A549 (cell line): ENCODE measurements around the gene TAF12. TPM values are rescaled to one million over a fixed set of nuclear protein-coding genes. Genes with fewer than 3 reads are reported as not detected.
"Not testable (repeated sequence)": the region's sequence is repeated elsewhere in the genome, so short reads cannot be mapped to it uniquely, and the experiment has no call there.

ENCODE experiments used
- ATAC-seq, 2 experiments: fragments of 200-7000 bp in 1 of 2; fragments of >200 bp in 1 of 2; cut with Nextera tagmentation in 1 of 2; cut with Tn5 transposase in 1 of 2; 3 replicates each; pipeline versions ENCODE4 v1.8.0 to v1.9.1; 2018 to 2020; ENCODE audit warnings: mild to moderate bottlenecking in 1 of 2, moderate library complexity in 1 of 2
- CTCF ChIA-PET: fragments of 300-600 bp; sonication (Branson Sonifier 250); formaldehyde crosslinking; extraction: SDS; loops from one replicate; lab custom pipeline; 2021; ENCODE audit warnings: antibody characterized with exemption, inconsistent platforms; lab: Yijun Ruan, JAX
- POLR2A ChIA-PET: fragments of 350-600 bp; formaldehyde crosslinking; extraction: SDS; loops from one replicate; lab custom pipeline; 2021; ENCODE audit warnings: antibody characterized with exemption, inconsistent platforms; lab: Yijun Ruan, JAX
- DNase-seq, 2 experiments: peaks; one replicate each; pipeline versions ENCODE4 v3.0.0 to v3.0.0-alpha.2; 2011 to 2016; ENCODE audit warnings: low read depth in 1 of 2, low spot score in 1 of 2
- FAIRE-seq: peaks from 2 replicates; lab custom pipeline; 2011; peaks lifted over from hg19 to GRCh38; lab: Jason Lieb, UNC
- H3K27ac ChIP-seq, 2 experiments: fragments of >200 bp; sonication (Bioruptor Twin); formaldehyde crosslinking; 3 replicates each; pipeline ENCODE4 v1.5.1; 2016 to 2017
- H3K4me1 ChIP-seq: fragments of >200 bp; sonication (Bioruptor Twin); formaldehyde crosslinking; 3 replicates; pipeline ENCODE4 v1.6.1; 2016
- H3K4me2 ChIP-seq: fragments of >200 bp; sonication (Bioruptor Twin); formaldehyde crosslinking; 3 replicates; pipeline ENCODE4 v1.6.1; 2016
- H3K4me3 ChIP-seq: fragments of >200 bp; sonication (Bioruptor Twin); formaldehyde crosslinking; 3 replicates; pipeline ENCODE4 v1.5.1; 2016
- H3K9me3 ChIP-seq: fragments of >200 bp; sonication (Bioruptor Twin); formaldehyde crosslinking; 3 replicates; pipeline ENCODE4 v1.6.1; 2016
- EHF ChIP-seq: fragments of 250-450 bp; sonication (Bioruptor Pico); IDR thresholded peaks from 2 replicates; pipeline ENCODE4 v1.5.0; 2020; ENCODE audit warnings: mild to moderate bottlenecking
- EP300 ChIP-seq, 2 experiments: fragments of >200 bp; sonication (Bioruptor Twin); formaldehyde crosslinking; IDR thresholded peaks; 2 replicates in 1 of 2; 3 replicates in 1 of 2; pipeline ENCODE4 v1.6.1; 2016 to 2017
- ESRRA ChIP-seq: fragments of 150-350 bp; IDR thresholded peaks from 2 replicates; pipeline ENCODE4 v1.6.1; 2014; ENCODE audit warnings: mild to moderate bottlenecking, low read length, borderline replicate concordance
- FOSB ChIP-seq: fragments of 250-450 bp; sonication (Bioruptor Pico); IDR thresholded peaks from 2 replicates; pipeline ENCODE4 v1.5.0; 2020; ENCODE audit warnings: mild to moderate bottlenecking, moderate library complexity
- GATA3 ChIP-seq: IDR thresholded peaks from 2 replicates; pipeline ENCODE4 v1.6.1; 2012; ENCODE audit warnings: borderline replicate concordance
- HOXB5 ChIP-seq: fragments of 250-450 bp; sonication (Bioruptor Pico); IDR thresholded peaks from 2 replicates; pipeline ENCODE4 v1.5.0; 2020; ENCODE audit warnings: mild to moderate bottlenecking, moderate library complexity
- KDM5A ChIP-seq: fragments of 200-600 bp; sonication (generic); IDR thresholded peaks from 2 replicates; pipeline ENCODE4 v1.6.1; 2016; ENCODE audit warnings: antibody characterized with exemption, mild to moderate bottlenecking
- MAZ ChIP-seq: fragments of 150-350 bp; IDR thresholded peaks from 2 replicates; pipeline ENCODE4 v1.6.1; 2014; ENCODE audit warnings: antibody characterized with exemption, low read depth, low read length, borderline replicate concordance
- MYC ChIP-seq: IDR thresholded peaks from 2 replicates; pipeline ENCODE4 v1.6.1; 2012; ENCODE audit warnings: mild to moderate bottlenecking, inconsistent platforms, low read length, improper control_type of control experiment, borderline replicate concordance
- NPAS2 ChIP-seq: fragments of 250-450 bp; sonication (Bioruptor Pico); IDR thresholded peaks from 2 replicates; pipeline ENCODE4 v1.8.0; 2022; ENCODE audit warnings: mild to moderate bottlenecking, moderate library complexity, borderline replicate concordance
- POLR2AphosphoS2 ChIP-seq: conservative IDR thresholded peaks from 2 replicates; pipeline ENCODE4 v1.6.1; 2012; ENCODE audit warnings: low read length, improper control_type of control experiment, inconsistent platforms
- RAD21 ChIP-seq, 2 experiments: fragments of >200 bp in 1 of 2; sonication (Bioruptor Twin) in 1 of 2; formaldehyde crosslinking in 1 of 2; IDR thresholded peaks in 1 of 2; conservative IDR thresholded peaks in 1 of 2; 2 replicates in 1 of 2; 3 replicates in 1 of 2; pipeline ENCODE4 v1.6.1; 2012 to 2018; ENCODE audit warnings: inconsistent platforms in 1 of 2
- SREBF2 ChIP-seq: fragments of 450-650 bp; IDR thresholded peaks from 2 replicates; pipeline ENCODE4 v1.6.1; 2014; ENCODE audit warnings: mild to moderate bottlenecking, moderate library complexity
- TFCP2L1 ChIP-seq: fragments of 250-450 bp; sonication (Bioruptor Pico); IDR thresholded peaks from 2 replicates; pipeline ENCODE4 v1.5.0; 2021; ENCODE audit warnings: mild to moderate bottlenecking
- ZC3H11A ChIP-seq: fragments of 450-650 bp; IDR thresholded peaks from 2 replicates; pipeline ENCODE4 v1.6.1; 2014; ENCODE audit warnings: antibody characterized with exemption, mild to moderate bottlenecking
- ZNF302 ChIP-seq: fragments of 250-450 bp; sonication (Bioruptor Pico); IDR thresholded peaks from 2 replicates; pipeline ENCODE4 v1.9.0; 2021; ENCODE audit warnings: inconsistent platforms, mild to moderate bottlenecking, moderate library complexity
- ZSCAN20 ChIP-seq: fragments of 250-450 bp; sonication (Bioruptor Pico); IDR thresholded peaks from 2 replicates; pipeline ENCODE4 v1.8.0; 2022; ENCODE audit warnings: mild to moderate bottlenecking, moderate library complexity
- WGBS: methylation state at CpG from one replicate; pipeline ENCODE4 v1.1.6; 2017; ENCODE audit errors: missing lambda C conversion rate; 5-methylcytosine and 5-hydroxymethylcytosine counted together
- polyA plus RNA-seq, 4 experiments: library from polyadenylated mRNA; depleted of rRNA in 3 of 4; stranded (reverse); fragments of >200 nt; fragmentation: RNase III in 1 of 4; extraction: RNeasy Plus Mini Kit Qiagen cat#74134 plus additional on column Dnase treatment in 1 of 4; gene quantifications; 2 replicates in 3 of 4; 3 replicates in 1 of 4; pipeline ENCODE4 v1.2.3, GENCODE V29; 2011 to 2017
- TF ChIP-seq, protein P1 (sequence below): IDR thresholded peaks from 2 replicates; pipeline ENCODE4 v1.6.1; 2012
- TF ChIP-seq, protein P2 (sequence below): fragments of >200 bp; sonication (Bioruptor Twin); formaldehyde crosslinking; IDR thresholded peaks from 2 replicates; pipeline ENCODE4 v1.6.1; 2016
- TF ChIP-seq, protein P3 (sequence below): fragments of 200-600 bp; sonication (generic); IDR thresholded peaks from 2 replicates; pipeline ENCODE4 v1.6.1; 2016; ENCODE audit warnings: antibody characterized with exemption, mild to moderate bottlenecking, moderate library complexity
- TF ChIP-seq, protein P4 (sequence below): fragments of 150-350 bp; IDR thresholded peaks from 2 replicates; pipeline ENCODE4 v1.6.1; 2014; ENCODE audit warnings: low read depth, mild to moderate bottlenecking, low read length
- TF ChIP-seq, protein P5 (sequence below): fragments of >200 bp; sonication (Bioruptor Twin); formaldehyde crosslinking; IDR thresholded peaks from 3 replicates; pipeline ENCODE4 v1.6.1; 2016
- TF ChIP-seq, protein P6 (sequence below): fragments of 450-650 bp; IDR thresholded peaks from 2 replicates; pipeline ENCODE4 v1.6.1; 2014; ENCODE audit warnings: antibody characterized with exemption

TAF12 gene
- polyA plus RNA-seq, 2 of the 4 experiments (the other 2 are of a cell fraction) = 15.8 to 38.3 TPM

DNA sequence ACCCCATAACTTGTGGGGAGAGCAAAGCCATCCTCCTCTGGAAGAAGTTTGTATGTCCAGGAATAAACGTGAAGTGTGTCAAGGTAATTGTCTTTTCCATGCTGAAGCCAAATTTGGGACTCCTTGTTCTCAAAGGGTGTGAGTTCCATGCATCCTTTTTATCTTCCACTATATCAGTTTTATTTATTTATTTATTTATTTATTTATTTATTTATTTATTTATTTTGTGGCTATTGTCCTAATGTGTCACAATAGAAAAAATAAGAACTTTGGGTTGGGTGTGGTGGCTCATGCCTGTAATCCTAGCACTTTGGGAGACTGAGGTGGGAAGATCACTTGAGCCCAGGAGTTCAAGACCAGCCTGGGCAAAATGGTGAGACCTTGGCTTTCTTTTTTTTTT, 48.8 kb upstream of the TAF12 start:
- H3K4me3 ChIP-seq, H3K27ac ChIP-seq, FAIRE-seq, H3K4me1 ChIP-seq, ATAC-seq, CTCF ChIA-PET, DNase-seq, H3K9me3 ChIP-seq, H3K4me2 ChIP-seq, POLR2A ChIA-PET: not testable (repeated sequence)
- TF ChIP-seq ZC3H11A = peak; percentile 86
- WGBS = 76% methylated on average over 1 of the region's 1 CpG

DNA sequence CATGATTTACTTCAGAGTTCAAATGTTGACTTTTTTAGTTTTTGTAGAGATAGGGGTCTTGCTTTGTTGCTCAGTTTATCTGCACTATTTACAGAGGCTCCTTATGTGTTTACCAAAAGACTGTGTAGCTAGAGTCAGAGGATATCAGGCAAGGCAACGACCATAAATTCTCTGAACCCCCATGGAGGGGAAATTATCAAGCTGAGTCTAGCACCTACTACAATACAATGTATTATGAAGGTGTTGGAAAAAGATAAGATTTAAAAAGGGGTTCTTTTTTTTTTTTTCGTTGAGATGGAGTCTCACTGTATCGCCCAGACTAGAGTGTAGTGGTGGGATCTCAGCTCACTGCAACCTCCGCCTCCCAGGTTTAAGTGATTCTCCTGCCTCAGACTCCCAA, 42.1 kb upstream of the TAF12 start:
- TF ChIP-seq POLR2AphosphoS2 = no peak
- TF ChIP-seq, protein P1, sequence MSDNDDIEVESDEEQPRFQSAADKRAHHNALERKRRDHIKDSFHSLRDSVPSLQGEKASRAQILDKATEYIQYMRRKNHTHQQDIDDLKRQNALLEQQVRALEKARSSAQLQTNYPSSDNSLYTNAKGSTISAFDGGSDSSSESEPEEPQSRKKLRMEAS = no peak
- ChIA-PET POLR2A (no interaction called here), CTCF (interaction anchor here (0.5 to 1.2 kb wide), 3 partner anchors 9 to 511 kb away, joined by 3 to 4 read pairs (median 3); no protein-coding TSS in a partner anchor)
- no peak for DNase-seq
- no peak for ATAC-seq
- Histone ChIP-seq H3K4me1 (no peaks in the 10 kb centered on the region), H3K27ac (no peak overlapping the region), H3K4me3 (no peak overlapping the region), H3K9me3 (no peaks in the 10 kb centered on the region), H3K4me2 (no peak overlapping the region)
- FAIRE-seq = no peak
- 82% methylated on average over 4 of the region's 4 CpGs for WGBS

DNA sequence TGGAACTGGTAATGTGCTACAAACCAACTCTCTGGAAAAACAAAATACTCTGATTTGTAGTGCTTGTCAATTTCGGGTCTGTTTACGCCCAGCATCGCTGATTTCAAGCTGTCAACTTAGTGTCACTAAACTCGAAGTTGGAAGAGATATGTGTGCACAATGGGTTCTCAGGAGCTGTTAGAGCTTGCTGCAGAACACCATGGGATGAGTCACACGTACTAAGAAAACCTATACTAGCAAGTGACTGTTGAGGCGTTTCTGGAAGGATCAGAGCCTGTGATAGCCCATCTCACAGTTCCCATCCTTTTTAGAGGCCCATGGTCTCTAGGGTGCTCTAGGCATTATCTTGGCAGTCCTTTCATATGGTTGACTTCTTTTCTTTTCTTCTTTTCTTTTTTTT, 40.0 kb upstream of the TAF12 start:
- ChIA-PET POLR2A (no interaction called here), CTCF (interaction anchor here (0.6 kb wide), 1 partner anchor 16 kb away, joined by 3 read pairs; no protein-coding TSS in a partner anchor)
- DNase-seq = no peak
- H3K27ac ChIP-seq = no peak overlapping the region
- H3K9me3 ChIP-seq = no peaks in the 10 kb centered on the region
- H3K4me2 ChIP-seq = no peak overlapping the region
- FAIRE-seq = no peak
- no peak overlapping the region for H3K4me3 ChIP-seq
- no peak for ATAC-seq
- 79% methylated on average over 6 of the region's 6 CpGs for WGBS
- H3K4me1 ChIP-seq = no peaks in the 10 kb centered on the region
- no peak for TF ChIP-seq HOXB5 (CRISPR knock-in tag)
- no peak for TF ChIP-seq ESRRA
- TF ChIP-seq, protein P2, sequence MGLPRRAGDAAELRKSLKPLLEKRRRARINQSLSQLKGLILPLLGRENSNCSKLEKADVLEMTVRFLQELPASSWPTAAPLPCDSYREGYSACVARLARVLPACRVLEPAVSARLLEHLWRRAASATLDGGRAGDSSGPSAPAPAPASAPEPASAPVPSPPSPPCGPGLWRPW = no peak
- no peak for TF ChIP-seq NPAS2 (CRISPR knock-in tag)
- no peak for TF ChIP-seq EHF (CRISPR knock-in tag)
- no peak for TF ChIP-seq GATA3
- TF ChIP-seq ZC3H11A = no peak
- TF ChIP-seq, protein P3, sequence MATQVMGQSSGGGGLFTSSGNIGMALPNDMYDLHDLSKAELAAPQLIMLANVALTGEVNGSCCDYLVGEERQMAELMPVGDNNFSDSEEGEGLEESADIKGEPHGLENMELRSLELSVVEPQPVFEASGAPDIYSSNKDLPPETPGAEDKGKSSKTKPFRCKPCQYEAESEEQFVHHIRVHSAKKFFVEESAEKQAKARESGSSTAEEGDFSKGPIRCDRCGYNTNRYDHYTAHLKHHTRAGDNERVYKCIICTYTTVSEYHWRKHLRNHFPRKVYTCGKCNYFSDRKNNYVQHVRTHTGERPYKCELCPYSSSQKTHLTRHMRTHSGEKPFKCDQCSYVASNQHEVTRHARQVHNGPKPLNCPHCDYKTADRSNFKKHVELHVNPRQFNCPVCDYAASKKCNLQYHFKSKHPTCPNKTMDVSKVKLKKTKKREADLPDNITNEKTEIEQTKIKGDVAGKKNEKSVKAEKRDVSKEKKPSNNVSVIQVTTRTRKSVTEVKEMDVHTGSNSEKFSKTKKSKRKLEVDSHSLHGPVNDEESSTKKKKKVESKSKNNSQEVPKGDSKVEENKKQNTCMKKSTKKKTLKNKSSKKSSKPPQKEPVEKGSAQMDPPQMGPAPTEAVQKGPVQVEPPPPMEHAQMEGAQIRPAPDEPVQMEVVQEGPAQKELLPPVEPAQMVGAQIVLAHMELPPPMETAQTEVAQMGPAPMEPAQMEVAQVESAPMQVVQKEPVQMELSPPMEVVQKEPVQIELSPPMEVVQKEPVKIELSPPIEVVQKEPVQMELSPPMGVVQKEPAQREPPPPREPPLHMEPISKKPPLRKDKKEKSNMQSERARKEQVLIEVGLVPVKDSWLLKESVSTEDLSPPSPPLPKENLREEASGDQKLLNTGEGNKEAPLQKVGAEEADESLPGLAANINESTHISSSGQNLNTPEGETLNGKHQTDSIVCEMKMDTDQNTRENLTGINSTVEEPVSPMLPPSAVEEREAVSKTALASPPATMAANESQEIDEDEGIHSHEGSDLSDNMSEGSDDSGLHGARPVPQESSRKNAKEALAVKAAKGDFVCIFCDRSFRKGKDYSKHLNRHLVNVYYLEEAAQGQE = no peak
- no peak for TF ChIP-seq KDM5A
- TF ChIP-seq TFCP2L1 (CRISPR knock-in tag) = no peak

DNA sequence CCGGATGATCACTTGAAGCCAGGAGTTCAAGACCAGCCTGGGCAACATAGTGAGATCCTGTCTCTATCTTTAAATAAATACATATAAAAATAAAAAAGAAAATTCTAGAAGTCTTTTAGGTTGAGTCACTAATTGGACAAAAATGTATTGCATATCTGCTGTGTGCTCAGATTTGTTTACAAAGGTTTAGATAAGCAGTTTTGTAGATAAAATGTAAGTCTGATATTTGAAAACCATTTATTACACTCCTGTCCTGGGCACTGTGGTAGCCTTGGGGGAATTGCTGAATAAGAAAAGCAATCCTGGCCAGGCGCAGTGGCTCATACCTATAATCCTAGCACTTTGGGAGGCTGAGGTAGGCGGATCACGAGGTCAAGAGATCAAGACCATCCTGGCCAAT, 37.3 kb upstream of the TAF12 start:
- DNase-seq = no peak
- POLR2A ChIA-PET = no interaction called here
- TF ChIP-seq, protein P4, sequence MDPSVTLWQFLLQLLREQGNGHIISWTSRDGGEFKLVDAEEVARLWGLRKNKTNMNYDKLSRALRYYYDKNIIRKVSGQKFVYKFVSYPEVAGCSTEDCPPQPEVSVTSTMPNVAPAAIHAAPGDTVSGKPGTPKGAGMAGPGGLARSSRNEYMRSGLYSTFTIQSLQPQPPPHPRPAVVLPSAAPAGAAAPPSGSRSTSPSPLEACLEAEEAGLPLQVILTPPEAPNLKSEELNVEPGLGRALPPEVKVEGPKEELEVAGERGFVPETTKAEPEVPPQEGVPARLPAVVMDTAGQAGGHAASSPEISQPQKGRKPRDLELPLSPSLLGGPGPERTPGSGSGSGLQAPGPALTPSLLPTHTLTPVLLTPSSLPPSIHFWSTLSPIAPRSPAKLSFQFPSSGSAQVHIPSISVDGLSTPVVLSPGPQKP = no peak
- no peak for TF ChIP-seq POLR2AphosphoS2
- no peak for TF ChIP-seq ZNF302 (CRISPR knock-in tag)
- TF ChIP-seq RAD21 (conservative IDR thresholded peaks at IDR 0.05 in 1 of 2, IDR thresholded peaks at IDR 0.05 in 1 of 2) = no peak
- no peak for TF ChIP-seq EP300 (IDR thresholded peaks at IDR 0.05)
- TF ChIP-seq ZSCAN20 (CRISPR knock-in tag) = no peak
- TF ChIP-seq FOSB (CRISPR knock-in tag) = no peak
- TF ChIP-seq SREBF2 = no peak
- no peak for TF ChIP-seq MAZ
- TF ChIP-seq, protein P5, sequence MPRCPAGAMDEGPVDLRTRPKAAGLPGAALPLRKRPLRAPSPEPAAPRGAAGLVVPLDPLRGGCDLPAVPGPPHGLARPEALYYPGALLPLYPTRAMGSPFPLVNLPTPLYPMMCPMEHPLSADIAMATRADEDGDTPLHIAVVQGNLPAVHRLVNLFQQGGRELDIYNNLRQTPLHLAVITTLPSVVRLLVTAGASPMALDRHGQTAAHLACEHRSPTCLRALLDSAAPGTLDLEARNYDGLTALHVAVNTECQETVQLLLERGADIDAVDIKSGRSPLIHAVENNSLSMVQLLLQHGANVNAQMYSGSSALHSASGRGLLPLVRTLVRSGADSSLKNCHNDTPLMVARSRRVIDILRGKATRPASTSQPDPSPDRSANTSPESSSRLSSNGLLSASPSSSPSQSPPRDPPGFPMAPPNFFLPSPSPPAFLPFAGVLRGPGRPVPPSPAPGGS = no peak
- TF ChIP-seq MYC = no peak
- TF ChIP-seq KDM5A = no peak
- TF ChIP-seq, protein P2 = no peak
- TF ChIP-seq, protein P6, sequence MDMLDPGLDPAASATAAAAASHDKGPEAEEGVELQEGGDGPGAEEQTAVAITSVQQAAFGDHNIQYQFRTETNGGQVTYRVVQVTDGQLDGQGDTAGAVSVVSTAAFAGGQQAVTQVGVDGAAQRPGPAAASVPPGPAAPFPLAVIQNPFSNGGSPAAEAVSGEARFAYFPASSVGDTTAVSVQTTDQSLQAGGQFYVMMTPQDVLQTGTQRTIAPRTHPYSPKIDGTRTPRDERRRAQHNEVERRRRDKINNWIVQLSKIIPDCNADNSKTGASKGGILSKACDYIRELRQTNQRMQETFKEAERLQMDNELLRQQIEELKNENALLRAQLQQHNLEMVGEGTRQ = no peak

More for the DNA sequence above, 37.3 kb upstream of the TAF12 start:
- FAIRE-seq (no peak), ATAC-seq (no peak)
- no peak overlapping the region for H3K4me3 ChIP-seq
- H3K4me2 ChIP-seq = no peak overlapping the region
- no peaks in the 10 kb centered on the region for H3K4me1 ChIP-seq
- CTCF ChIA-PET = interaction anchor here (1.8 kb wide), 1 partner anchor 56 kb away, joined by 4 read pairs; the partner anchor contains the start of gene YTHDF2
- no peaks in the 10 kb centered on the region for H3K9me3 ChIP-seq
- WGBS = 94% methylated on average over 4 of the region's 4 CpGs
- H3K27ac ChIP-seq = no peak overlapping the region
